Smooth muscle cell (in vitro differentiated cells): ENCODE results near the gene USP50. TPM values are rescaled to one million over a fixed set of nuclear protein-coding genes. Genes with fewer than 3 reads are reported as not detected.

Source experiments
- DNase-seq: peaks from one replicate; lab custom pipeline; 2025; ENCODE audit not compliant: unreplicated experiment; lab: John Stamatoyannopoulos, UW
- H2AFZ ChIP-seq: fragments of 200-600 bp; sonication (generic); 2 replicates; pipeline ENCODE4 v1.6.0; 2016; ENCODE audit warnings: antibody characterized with exemption, low read depth, mild to moderate bottlenecking
- H3F3A ChIP-seq: fragments of 200-600 bp; sonication (generic); 2 replicates; pipeline ENCODE4 v1.6.0; 2017; ENCODE audit warnings: antibody characterized with exemption, low read depth
- H3K27ac ChIP-seq: fragments of 200-600 bp; sonication (generic); 2 replicates; pipeline ENCODE4 v1.5.1; 2016; ENCODE audit warnings: low read depth, mild to moderate bottlenecking
- H3K27me3 ChIP-seq: fragments of 200-600 bp; sonication (generic); 2 replicates; pipeline ENCODE4 v1.6.1; 2016; ENCODE audit warnings: low read depth, mild to moderate bottlenecking
- H3K36me3 ChIP-seq: fragments of 200-600 bp; sonication (generic); 2 replicates; pipeline ENCODE4 v1.5.1; 2016; ENCODE audit warnings: low read depth
- H3K4me1 ChIP-seq: fragments of 200-600 bp; sonication (generic); 2 replicates; pipeline ENCODE4 v1.5.1; 2016; ENCODE audit warnings: low read depth
- H3K4me2 ChIP-seq: fragments of 200-600 bp; sonication (generic); 2 replicates; pipeline ENCODE4 v1.6.0; 2016; ENCODE audit warnings: mild to moderate bottlenecking
- H3K4me3 ChIP-seq: fragments of 200-600 bp; sonication (generic); 2 replicates; pipeline ENCODE4 v1.5.1; 2016; ENCODE audit warnings: mild to moderate bottlenecking
- H3K79me2 ChIP-seq: fragments of 200-600 bp; sonication (generic); 2 replicates; pipeline ENCODE4 v1.6.0; 2016; ENCODE audit warnings: low read depth, mild to moderate bottlenecking
- H3K9ac ChIP-seq: fragments of 200-600 bp; sonication (generic); 2 replicates; pipeline ENCODE4 v1.6.0; 2016; ENCODE audit warnings: low read depth
- H3K9me3 ChIP-seq: fragments of 200-600 bp; sonication (generic); replicated peaks from 2 replicates; pipeline ENCODE4 v1.5.1; 2016; ENCODE audit warnings: low read depth
- H4K20me1 ChIP-seq: fragments of 200-600 bp; sonication (generic); 2 replicates; pipeline ENCODE4 v1.6.0; 2016; ENCODE audit warnings: low read depth
- WGBS: methylation state at CpG from one replicate; pipeline ENCODE4 v1.1.7; 2016; ENCODE audit warnings: low lambda C conversion rate; 5-methylcytosine and 5-hydroxymethylcytosine counted together
- polyA plus RNA-seq: library from polyadenylated mRNA; unstranded; fragments of >200 nt; fragmentation: Nextera tagmentation; extraction: Ambion mirVana; gene quantifications from 2 replicates; pipeline ENCODE4 v1.2.1, GENCODE V29; 2016
- total RNA-seq: library from RNA; depleted of rRNA; stranded (reverse); fragments of >200 nt; gene quantifications from 2 replicates; pipeline ENCODE4 v1.2.3, GENCODE V29; 2014
- TF ChIP-seq, protein P1 (sequence below): fragments of 200-600 bp; sonication (generic); IDR thresholded peaks from 2 replicates; pipeline ENCODE4 v1.5.1; 2017; ENCODE audit warnings: borderline replicate concordance, mild to moderate bottlenecking, antibody characterized with exemption; ENCODE audit not compliant: insufficient read depth, poor library complexity, severe bottlenecking

Gene USP50
- total and polyA plus RNA-seq, 2 experiments from 2014 or later, result not detected

DNA sequence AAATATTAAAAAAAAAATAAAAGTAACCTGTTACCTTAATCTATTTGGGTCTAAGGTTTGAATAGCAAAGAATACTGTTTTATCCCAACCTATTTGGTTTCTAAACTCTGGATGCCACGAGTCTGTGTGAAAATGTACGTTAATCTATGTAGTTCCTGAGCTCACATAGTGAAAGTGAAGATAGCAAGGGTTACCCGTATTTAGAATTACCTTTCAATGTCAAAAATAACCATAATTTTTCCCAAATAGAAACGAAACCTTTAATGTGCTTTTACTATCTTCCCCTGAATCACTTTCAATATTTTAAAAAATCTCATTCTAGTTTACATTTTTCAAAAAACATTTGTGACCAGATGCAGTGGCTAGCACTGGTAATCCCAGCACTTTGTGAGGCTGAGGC lies 5.8 kb upstream of the USP50 start:
- H3K9ac ChIP-seq, result no peak overlapping the region

DNA sequence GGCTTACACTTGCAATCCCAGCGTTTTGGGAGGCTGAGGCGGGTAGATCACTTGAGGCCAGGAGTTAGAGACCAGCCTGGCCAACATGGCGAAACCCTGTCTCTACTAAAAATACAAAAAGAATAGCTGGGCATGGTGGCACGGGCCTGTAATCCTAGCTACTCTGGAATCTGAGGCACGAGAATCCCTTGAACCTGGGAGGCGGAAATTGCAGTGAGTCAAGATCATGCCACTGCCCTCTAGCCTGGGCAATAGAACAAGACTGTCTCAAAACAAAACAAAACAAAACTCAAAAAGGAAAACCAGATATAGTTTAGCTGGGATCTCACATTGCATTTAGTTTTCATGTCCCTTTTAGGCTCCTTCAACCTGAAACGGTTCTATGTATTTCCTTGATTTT lies 2.9 kb upstream of the USP50 start:
- no peaks in the 10 kb centered on the region for H3F3A ChIP-seq
- TF ChIP-seq, protein P1, sequence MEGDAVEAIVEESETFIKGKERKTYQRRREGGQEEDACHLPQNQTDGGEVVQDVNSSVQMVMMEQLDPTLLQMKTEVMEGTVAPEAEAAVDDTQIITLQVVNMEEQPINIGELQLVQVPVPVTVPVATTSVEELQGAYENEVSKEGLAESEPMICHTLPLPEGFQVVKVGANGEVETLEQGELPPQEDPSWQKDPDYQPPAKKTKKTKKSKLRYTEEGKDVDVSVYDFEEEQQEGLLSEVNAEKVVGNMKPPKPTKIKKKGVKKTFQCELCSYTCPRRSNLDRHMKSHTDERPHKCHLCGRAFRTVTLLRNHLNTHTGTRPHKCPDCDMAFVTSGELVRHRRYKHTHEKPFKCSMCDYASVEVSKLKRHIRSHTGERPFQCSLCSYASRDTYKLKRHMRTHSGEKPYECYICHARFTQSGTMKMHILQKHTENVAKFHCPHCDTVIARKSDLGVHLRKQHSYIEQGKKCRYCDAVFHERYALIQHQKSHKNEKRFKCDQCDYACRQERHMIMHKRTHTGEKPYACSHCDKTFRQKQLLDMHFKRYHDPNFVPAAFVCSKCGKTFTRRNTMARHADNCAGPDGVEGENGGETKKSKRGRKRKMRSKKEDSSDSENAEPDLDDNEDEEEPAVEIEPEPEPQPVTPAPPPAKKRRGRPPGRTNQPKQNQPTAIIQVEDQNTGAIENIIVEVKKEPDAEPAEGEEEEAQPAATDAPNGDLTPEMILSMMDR, result no peak
- no peak overlapping the region for H3K27ac ChIP-seq
- H4K20me1 ChIP-seq, result no peaks in the 10 kb centered on the region
- H3K27me3 ChIP-seq, result no peaks in the 10 kb centered on the region
- no peak overlapping the region for H2AFZ ChIP-seq
- H3K79me2 ChIP-seq, result no peaks in the 10 kb centered on the region
- H3K9ac ChIP-seq, result no peak overlapping the region
- DNase-seq, result no peak
- no peak overlapping the region for H3K4me3 ChIP-seq
- WGBS, result 90% methylated on average over 7 of the region's 7 CpGs
- no peaks in the 10 kb centered on the region for H3K36me3 ChIP-seq
- H3K4me2 ChIP-seq, result no peak overlapping the region
- no peaks in the 10 kb centered on the region for H3K4me1 ChIP-seq
- no peaks in the 10 kb centered on the region for H3K9me3 ChIP-seq

More for the DNA sequence above, 5.8 kb upstream of the USP50 start:
- WGBS, result 97% methylated on average over 4 of the region's 4 CpGs
- Histone ChIP-seq H2AFZ (no peak overlapping the region), H4K20me1 (no peaks in the 10 kb centered on the region), H3K79me2 (no peaks in the 10 kb centered on the region), H3K36me3 (no peaks in the 10 kb centered on the region), H3K4me1 (no peaks in the 10 kb centered on the region), H3K4me3 (no peak overlapping the region), H3K9me3 (no peaks in the 10 kb centered on the region), H3K4me2 (no peak overlapping the region), H3K27me3 (no peaks in the 10 kb centered on the region), H3F3A (no peaks in the 10 kb centered on the region), H3K27ac (no peak overlapping the region)
- TF ChIP-seq, protein P1, result no peak
- no peak for DNase-seq

DNA sequence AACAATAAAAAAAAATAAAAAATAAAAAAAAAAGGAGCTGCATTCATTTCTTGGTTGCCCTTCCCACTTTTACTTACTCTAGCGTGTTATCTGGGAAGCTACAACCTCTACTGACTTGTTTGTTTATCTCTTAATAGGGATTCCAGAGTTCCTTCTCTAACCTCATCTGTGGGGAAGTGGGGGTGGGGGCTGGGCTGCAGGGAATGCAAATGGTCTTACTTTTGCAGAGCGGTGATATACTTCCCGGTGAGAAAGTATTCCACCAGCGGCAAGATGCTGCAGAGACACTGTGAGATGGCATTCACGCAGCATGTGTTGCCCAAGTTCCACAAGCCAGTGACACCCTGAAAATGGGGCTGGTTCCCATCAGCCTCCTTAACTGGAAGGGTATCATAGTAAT lies 2.1 kb downstream of the USP50 start:
- Histone ChIP-seq H3K9ac (no peak overlapping the region), H3K9me3 (no peaks in the 10 kb centered on the region), H4K20me1 (no peaks in the 10 kb centered on the region), H2AFZ (no peak overlapping the region), H3K27me3 (no peaks in the 10 kb centered on the region), H3K4me2 (no peak overlapping the region), H3F3A (no peaks in the 10 kb centered on the region), H3K36me3 (no peaks in the 10 kb centered on the region), H3K79me2 (no peaks in the 10 kb centered on the region), H3K4me1 (no peaks in the 10 kb centered on the region), H3K27ac (no peak overlapping the region), H3K4me3 (no peak overlapping the region)
- TF ChIP-seq, protein P1, result no peak
- DNase-seq, result no peak
- 36% methylated on average over 5 of the region's 5 CpGs for WGBS

DNA sequence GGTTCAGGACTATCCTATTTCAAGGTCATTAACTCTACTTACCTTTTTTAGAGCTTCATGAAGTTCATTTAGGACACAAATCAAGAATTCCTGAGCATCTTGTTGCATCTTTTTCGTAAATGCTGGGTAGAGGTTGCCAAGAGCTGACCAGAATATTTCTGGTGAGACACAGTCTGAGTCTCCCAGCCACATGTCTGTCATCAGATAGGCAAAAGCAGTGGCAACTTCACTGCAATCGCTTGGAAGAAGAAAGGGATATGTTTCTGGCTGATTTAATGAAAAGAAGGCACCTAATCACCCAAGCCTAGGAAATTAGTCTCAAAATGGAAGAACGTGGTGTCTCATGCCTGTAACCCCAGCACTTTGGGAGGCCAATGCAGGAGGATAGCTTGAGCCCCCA lies 2.9 kb downstream of the USP50 start:
- Histone ChIP-seq H3K27ac (no peak overlapping the region), H3K9ac (no peak overlapping the region), H3K4me1 (no peaks in the 10 kb centered on the region), H3K4me2 (no peak overlapping the region), H3F3A (no peaks in the 10 kb centered on the region), H4K20me1 (no peaks in the 10 kb centered on the region), H3K27me3 (no peaks in the 10 kb centered on the region), H3K36me3 (no peaks in the 10 kb centered on the region), H3K79me2 (no peaks in the 10 kb centered on the region), H3K9me3 (no peaks in the 10 kb centered on the region), H2AFZ (no peak overlapping the region), H3K4me3 (no peak overlapping the region)
- TF ChIP-seq, protein P1, result no peak
- no peak for DNase-seq
- WGBS, result 79% methylated on average over 3 of the region's 3 CpGs
